Stromal cell of bone marrow (primary cell): ENCODE measurements around the gene PIGW.

Experiments
- DNase-seq: peaks from one replicate; pipeline ENCODE4 v3.0.0-alpha.2; 2012; ENCODE audit warnings: low read depth

PIGW gene

DNA sequence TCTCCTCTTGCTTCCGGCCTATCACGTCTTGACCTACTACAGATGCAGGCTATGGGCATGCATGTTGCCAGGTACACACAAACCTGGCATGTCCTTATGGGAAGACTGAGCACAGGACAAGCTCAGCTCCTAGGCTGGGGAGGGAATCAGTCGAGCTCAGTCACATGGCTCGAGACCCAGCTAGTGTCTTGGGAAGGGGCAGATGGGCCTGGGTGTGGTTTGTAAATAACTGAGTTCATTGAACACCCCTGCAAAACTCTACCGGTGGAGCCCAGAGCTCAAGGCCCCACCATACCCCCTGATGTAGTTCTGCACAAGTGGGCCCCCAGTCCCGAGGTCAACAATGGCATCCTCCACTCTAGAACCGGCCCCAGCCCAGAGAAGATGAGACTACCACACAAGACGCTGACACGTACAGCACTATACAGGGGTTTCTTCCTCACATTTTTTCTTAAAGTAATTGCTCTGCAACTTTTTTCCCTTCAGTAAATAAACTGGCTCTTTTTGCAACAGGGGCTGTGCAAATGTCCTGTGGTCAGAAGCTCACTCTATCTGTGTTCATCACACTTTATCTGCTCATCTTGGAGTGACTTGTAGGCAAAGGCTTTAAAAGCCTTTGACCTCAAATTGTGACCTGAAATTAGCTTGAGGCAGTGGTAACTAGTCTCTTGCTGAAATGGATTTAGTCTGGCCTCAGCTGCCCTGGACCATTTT, 25.4 kb upstream of the PIGW start:
- DNase-seq = no peak

DNA sequence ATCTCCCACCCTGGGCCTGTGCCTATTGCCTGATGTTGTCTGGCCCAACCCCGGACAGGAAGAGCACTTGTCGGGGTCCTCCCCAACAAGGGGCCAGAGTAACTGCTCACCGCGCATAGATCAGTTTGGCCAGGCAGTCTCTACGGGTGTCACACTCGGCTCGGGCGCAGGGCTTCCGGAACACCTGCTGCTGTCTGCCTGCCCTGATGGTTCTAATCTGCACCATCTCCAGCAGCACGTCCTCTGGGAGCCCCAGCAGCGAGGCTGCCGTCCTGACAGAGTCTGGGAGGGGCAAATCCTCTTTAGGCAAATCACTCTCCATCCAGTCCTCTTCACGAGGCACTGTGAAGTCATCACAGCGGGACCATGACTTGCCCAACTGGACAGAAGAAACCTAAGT, 24.2 kb upstream of the PIGW start:
- no peak for DNase-seq

DNA sequence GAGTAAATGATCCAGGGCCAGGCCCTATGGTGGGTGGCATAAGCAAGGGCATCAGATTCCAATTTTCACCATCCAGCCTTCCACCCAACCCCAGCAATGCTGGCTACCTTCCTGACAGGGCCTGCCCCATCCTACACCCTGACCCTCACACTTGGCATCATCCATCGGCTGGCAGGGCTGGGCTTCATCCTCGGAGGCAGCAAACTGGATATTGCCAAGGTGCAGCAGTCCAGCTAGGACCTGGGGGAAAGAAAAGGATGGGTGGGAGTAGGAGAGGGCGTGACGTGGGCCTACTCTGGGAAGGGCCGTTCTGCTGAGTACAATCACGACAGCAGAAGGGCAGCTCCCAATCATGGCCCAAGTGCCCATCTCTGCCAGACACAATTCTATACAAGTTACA, 23.6 kb upstream of the PIGW start:
- no peak for DNase-seq

DNA sequence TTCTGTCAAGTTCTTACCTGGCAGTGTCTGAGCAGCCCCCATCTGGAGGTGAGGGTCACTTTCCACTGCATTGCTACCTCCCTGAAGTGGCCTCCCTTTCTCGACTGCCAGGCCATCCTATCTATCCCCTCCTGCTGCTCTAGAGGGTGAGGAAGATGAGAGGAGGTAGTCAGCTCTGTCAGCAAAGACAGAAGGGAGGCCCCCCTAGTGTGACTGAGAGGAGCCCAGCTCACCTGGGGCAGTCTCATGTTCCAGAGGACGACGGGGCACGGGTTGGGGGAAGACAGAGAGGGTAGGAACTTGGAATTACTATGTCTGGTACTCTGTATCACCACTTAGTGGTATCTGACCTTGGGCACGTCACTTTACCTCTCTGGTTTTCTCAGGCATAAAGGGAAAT, 22.1 kb upstream of the PIGW start:
- DNase-seq = no peak

DNA sequence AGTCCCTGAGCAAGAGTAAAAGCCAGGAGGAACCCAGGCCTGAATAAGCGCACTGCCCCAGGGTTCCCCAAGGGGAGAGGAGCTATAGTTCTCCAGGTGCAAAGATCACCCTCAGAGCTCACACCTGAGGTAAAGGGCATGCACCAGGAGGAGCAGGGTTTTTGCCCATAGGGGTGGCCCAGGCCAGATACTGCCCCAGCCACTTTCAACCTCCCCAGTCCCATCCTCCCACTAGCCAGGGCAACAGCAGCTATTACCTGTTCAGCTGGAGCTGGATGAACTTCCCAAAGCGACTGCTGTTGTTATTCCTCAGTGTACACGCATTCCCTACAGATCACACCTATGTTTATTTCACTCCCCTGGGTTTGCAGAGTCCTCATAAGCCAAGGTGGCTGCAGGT, 19.9 kb upstream of the PIGW start:
- DNase-seq = no peak

DNA sequence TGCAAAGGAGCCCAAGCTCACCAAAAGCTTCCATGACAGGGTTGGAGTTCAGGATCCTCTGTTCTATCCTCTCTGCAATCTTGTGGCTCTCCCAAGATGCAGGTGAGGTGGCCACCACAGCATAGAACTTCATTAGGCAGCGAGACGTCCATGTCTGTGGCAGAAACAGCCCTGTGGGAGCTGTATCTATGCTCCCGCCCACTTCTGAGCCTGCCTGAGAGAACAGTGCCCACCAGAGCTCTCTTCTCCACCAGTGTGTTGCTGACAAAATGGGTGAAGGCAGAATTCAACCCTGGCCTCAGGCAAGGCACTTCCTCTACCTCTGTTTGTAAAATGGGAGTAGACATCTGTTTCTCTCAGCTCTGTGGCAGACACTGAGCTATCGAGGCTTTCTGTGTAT, 18.9 kb upstream of the PIGW start:
- no peak for DNase-seq

DNA sequence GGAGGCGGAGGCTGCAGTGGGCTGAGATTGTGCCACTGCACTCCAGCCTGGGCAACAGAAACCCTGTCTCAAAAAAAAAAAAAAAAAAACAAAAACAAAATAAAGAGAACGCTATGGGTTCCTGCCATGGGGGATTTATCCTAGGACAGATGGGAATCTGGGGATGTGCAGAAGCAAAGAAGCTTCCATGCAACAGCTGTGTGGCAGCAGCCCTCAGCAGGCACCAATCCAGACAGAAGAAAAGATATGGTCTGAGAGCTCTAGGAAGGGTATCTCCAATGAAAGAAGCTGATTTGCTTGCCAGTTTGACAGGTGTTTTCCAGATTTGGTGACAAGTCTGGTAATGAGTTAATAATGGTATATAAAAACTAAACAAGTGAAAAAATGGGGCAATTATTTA, 11.7 kb upstream of the PIGW start:
- no peak for DNase-seq

DNA sequence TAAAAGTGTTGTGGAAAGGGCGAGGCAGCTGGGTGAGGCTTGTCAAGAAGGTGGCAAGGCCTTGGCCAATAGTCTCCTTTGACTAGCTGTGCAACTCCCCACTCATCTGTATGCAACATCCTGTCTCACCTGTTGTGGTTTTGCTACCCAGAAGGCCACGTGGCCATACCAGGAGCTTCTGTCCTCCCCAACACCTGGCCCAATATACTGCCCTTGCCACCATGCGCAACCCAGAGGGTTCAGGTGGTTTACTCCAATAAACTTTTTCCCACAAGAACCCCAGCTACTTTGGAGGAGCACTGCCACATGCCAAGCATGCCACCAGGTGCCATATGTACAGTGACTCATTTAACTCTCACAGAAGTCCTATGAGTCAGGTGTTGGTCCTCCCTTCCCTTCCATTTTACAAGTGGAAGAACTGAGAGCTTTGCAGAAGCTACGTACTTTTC, 10.3 kb upstream of the PIGW start:
- no peak for DNase-seq

DNA sequence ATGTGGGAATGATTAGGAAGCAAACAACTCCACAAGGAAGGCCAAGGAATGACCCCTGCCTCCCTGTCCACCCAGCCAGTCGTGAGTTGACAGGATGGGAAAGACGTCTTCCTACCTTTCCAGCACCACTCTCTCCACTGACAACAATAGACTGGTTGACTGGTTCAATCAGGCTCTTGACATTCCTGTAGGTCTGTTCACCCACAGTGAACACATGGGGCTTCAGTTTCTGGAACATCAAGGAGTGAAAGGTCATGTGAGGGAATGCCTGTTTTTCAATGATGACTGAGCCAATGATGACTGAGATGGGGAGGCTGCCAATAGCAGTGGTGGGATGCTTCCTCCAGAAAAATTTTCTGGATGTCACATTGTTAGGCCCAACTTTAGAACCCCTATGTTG, 9.7 kb upstream of the PIGW start:
- no peak for DNase-seq

DNA sequence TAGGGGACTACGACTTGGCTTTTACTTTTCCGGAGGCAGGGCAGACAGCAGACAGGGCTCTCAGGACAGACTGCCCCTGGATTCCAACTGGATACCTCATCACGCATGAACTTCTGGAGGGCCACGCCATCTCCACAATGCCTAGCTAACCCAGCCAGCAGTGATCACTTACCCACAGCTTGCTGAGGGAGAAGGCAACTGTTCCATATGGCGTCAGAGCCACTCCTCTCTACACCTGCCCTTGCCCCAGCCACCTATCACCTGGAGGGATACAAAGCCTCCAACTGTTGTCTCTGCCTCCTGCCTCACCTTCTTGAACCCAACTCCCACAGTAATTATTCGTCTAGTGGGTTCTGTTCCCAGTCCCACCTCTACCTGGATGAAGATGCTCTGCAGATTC, 8.9 kb upstream of the PIGW start:
- DNase-seq = no peak

DNA sequence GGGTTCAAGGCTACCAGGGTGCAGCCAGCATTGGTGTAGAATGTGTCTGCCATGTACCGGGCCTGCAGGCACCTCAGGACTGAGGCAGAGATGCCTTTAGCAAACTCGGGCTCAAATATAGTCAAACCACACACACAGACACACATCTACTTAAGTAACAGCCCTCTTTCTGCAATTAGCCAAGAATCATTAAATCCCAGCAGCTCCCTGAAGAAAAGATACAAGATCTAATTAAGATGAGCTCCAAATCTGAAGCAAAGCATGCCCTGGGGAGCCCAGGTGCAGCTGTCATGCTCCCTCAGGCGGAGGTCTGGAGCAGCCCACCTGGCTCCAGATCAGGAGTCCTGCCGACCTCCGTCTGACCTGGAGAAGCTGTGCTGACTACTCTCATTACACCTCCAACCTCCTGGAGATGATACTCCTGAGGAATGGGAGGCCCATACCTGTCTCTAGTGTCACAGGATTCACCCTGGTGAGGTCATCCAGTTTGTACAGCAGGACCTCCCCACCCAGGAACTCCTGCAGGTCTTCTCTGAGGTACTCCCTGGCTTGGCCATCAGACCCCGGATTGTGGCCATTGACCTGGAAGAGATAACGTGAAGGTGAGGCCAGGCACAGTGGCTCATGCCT, 7.1 kb upstream of the PIGW start:
- no peak for DNase-seq

DNA sequence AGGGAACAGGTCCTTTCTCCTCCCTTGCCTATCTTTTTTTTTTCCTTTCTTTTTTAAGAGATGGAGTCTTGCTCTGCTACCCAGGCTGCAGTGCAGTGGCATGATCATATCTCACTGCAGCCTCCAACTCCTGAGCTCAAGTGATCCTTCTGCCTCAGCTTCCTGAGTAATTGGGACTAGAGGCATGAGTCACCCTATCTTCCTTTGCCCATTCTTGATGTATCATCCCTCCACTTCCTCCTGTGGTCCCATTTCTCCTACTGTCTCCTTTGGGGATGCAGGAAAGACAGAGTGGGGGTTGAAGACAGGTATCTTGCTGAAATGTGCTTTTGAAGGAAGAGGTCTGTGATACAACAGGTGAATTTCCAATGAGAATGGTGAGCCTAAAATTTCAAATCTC, 5.7 kb upstream of the PIGW start:
- peak; percentile 31 for DNase-seq

DNA sequence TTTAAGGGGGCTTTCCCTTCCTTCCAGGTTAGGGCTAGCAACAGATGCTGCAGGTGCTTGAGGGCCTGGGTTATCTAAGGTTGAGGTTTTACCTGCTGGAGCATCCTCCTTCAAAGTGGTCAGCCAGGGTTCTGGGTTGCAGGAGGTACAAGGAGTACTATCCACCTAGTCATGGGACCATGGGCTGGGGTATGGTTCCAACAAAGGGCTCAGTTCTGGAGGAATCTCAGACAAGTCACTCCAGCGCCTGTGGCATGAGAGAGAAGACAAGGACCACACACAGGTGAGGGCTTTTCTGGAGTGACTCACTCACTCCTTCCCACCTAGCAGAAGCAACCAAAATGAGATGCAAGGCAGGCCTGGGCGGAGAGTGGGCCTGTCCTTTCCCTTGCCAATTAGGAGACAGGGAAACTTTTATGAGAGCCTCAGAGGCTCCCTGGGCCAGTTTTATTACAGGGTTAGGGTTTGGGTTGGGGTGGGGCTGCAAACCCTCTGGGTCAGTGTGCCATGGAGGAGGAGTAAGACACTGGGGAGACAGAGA, 2.3 kb upstream of the PIGW start:
- no peak for DNase-seq

DNA sequence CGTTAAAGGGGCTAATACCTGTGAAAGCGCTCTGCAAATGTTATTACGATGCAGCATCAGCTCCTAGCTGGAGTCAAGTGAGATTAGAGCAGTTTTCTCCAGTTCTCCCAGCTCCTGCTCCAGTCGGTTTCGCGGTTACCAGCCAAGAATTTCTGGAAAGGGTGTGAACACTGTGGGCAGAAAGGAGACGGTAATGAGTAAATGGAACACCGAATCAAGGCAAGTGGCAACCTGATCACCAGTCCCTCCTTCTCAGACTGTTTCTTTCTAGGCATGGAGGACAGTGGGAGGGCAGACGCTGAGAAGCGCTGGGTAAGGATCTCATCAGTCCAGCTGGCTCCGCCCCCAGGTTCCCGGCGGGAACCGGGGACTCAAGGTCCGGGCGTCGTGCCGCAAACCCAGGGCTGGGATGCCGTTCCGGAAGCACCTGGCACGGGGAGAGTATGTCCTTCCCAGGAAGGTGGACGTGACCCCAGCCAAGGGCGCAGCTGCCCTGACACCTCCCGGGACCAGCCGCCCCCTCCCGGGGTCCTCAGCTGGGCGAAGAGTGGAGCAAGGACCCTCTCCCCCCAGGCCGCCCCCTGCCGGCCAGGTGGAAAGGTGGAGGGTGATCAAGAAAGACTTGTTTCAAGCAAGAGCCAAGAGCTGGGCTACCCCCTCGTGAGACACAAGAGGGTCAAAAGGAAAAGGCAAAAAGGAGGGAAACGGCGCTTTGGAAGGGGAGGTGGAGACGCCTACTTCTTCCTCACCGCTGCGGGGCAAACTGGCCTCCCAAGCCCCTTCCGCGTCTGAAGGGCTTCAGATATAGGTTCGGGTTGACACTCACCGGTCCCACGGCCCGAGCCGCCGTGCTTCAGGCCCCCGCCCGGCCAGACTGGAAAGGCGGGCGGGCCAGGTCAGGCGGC, 600 bp upstream of the PIGW start:
- peak; percentile 33 for DNase-seq

DNA sequence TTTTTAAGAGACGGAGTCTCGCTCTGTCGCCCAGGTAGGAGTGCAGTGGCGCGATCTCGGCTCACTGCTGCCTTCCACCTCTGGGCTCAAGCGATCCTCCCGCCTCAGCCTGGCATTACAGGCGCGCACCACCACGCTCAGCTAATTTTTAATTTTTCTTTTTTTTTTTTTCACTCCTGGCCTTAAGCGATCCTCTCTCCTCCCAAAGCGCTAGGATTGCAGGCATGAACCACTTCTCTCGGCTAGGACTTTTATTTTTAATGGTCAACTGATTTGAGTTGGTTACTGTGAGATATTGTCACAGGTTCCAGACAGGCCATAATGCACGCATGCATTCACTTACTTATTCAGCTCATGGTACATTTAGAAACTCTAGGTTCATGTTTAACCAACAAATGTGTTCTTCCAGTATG, 888 bp downstream of the PIGW start:
- no peak for DNase-seq

DNA sequence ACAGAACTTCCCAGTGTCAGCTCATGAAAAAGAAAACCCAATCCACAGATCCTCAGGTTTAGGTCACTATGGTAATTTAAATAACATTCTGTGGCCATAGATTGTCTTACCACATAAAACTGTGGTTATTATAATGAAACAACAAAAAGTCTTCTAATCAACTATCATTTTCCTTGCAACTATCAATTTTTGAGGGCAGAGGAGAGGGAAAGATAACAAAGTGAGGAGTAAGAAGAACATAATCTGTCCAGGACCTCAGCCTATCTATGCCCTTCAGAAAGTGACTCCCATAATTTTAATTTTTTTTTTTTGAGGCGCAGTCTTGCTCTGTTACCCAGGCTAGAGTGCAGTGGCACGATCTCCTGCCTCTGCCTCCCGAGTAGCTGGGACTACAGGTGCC, 5.9 kb downstream of the PIGW start:
- no peak for DNase-seq

DNA sequence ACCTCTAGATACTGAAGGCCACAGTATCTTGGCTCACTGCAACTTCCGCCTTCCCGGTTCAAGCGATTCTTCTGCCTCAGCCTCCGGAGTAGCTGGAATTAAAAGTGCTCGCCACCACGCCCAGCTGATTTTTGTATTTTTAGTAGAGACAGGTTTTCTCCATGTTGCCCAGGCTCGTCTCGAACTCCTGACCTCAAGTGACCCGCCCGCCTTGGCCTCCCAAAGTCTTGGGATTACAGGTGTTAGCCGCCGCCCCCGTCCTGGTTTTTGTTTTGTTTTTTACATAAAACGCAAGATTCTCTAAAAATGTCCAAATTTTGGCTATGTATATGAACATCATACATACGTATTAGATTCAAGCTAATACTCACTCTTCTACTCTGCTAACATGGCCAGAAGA, 8.0 kb downstream of the PIGW start:
- DNase-seq = no peak

DNA sequence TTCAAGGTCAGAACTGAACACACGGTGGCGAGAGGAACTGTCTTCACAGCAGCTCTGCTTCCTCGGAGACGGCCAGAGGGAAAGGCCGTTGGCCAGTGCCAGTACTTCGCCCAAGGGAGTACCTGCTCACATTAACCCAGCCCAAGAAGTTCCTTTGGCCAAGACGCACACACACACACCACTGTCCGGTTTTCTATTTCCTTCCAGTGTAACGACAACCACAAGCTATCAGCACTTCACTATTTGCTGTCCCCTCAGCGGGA, 9.2 kb downstream of the PIGW start:
- peak; percentile 31 for DNase-seq

DNA sequence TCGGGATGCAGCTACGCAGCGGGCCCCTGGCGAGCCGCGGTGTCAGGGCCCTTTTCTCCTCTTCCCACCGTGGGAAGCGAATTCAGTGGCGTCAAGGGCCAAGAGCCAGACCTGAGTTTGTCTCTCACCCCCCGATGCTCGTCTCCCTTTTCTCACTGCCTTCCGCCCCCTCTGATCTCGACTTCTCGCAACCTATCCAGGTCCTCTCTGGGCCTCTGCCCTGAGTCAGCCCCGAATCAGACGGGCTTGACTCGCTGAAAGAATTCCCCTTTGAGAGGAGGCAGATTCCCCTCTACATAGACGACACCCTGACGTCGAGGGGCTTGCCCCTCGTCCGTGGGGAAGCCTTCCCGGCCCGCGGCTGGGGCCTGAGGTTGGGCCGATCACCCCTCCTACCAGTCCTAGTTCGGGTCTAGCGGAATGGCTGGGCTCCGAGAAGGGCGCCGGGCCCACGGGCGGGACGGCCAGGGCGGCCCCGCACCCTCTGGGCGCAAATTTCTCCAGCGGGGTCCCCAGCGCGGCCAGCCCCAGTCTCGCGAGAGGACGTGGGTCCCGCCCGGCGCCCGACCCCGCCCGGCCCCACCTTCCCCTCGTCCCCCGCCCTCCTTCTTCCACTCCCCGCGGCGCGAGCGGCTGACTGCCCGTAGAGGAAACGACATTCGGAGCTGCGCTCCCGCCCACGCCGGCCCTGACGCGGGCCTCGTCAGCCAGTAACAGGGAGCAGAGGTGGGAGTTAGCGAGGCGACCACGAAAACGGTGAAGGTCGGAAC, 9.7 kb downstream of the PIGW start, which contains the start of gene GGNBP2:
Gene GGNBP2, plus strand, starts transcription at position 613 of the 770 bp plus-strand sequence. CDS start 806 bp downstream, outside the sequence.
- DNase-seq = peak; percentile 85

DNA sequence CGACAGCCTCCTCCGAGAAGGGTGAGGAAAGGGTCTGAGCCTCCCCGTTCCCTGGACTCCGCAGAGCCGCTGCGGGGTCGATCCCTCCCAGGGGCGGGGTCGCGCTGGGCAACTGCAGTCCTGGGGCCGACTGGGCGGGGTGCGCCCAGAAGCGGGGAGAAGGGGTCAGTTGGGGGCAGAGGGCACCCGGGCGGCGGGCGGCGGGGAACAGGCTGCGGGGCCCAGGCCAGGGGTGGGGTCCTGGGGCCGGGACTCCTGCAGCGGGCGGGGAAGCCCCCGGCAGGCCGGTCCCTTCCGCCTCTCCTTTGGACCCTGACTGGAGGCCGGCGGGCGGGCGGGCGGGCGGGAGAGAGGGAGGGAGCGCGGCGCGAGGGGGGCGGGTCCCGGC, 10.3 kb downstream of the PIGW start:
- DNase-seq = no peak

DNA sequence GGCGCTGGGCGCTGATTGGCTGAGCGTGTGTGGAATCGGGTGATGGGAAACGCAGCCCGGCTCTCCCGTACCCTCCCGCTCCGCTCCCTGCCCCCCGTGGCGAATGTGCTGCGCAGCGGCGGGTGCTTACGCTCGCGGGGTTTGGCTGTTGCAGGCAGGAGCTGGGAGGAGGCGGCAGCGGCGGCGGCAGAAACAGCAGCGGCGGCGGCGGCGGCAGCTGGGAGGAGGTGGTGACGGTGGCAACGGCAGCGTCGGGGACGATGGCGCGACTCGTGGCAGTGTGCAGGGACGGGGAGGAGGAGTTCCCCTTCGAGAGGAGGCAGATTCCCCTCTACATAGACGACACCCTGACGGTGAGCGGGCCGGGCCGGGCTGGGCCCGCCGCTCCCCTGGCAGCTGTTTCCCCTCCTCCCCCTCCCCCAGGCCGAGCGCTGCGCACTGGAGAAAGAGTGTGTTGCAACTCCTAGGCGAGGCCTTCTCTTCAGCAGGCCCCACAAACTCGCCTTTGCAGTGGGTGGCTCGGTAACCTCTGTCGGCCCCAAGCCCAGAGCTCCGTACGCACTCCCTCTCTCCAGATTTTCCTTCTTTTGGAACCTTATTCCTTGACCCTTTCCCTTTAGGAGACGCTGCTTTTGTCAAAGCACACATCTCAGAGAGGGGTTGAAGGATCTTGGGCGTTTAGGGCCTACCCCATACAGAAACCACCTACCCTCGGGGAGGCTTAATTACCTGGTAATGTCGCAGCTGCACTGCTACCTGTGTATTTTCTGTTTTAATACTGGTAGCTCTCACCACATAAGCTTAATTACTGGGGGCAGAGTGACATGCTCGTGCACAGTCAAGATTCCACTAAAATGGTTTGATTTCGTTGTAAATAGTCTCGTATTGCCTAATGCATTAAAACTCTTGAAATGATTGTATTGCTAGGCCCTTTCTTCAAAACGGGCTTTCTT, 11.0 kb downstream of the PIGW start:
- peak; percentile 95 for DNase-seq
